ENCODE data around the gene CDC42EP2. TPM values are rescaled to one million over a fixed set of nuclear protein-coding genes. Genes with fewer than 3 reads are reported as not detected.

Gene CDC42EP2
- total RNA-seq, 1 donor from 2014 or later: 37.7 TPM

GRCh38 chr11:65298131-65298535, 16.5 kb upstream of the CDC42EP2 start:
- TF ChIP-seq CTCF (IDR thresholded peaks at IDR 0.05; ENCODE audit: unreplicated experiment): no peak
- Mint-ChIP-seq H3K9me3 (ENCODE audit: unreplicated experiment) (no peaks in the 10 kb centered on the region), H3K36me3 (ENCODE audit: low read depth, unreplicated experiment) (peaks cover 29% of the 10 kb centered on the region), H3K4me1 (ENCODE audit: unreplicated experiment) (peaks cover 7% of the 10 kb centered on the region), H3K27ac (ENCODE audit: unreplicated experiment) (no peak overlapping the region), H3K4me3 (ENCODE audit: unreplicated experiment) (no peak overlapping the region), H3K27me3 (ENCODE audit: unreplicated experiment) (peaks cover 7% of the 10 kb centered on the region)
- no peak for DNase-seq (ENCODE audit: low spot score)

DNA sequence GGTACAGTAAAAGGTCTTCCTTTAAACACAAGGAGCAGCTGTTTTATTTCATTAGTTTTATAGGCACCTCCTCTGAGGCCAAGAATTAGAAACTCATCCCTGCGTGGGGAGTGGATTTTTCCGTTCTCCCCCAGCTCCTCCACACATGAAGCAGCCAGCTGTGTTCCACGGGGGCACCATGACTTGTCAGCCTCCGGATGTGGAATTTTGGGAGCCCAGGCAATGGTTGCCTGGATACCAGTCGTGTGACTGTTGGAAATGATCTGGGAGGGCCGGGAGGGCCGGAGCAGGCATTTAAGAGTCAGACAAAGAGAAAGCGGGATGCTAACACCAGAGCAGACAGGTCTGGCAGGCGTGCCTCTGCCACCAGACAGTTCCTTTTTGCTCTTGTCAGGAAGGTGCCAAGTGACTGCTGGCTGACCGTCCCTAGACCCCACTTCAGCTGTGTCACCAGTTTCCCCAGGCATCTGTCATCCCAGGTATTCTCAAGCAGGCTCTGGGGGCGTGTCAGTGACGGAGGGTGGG, 15.9 kb upstream of the CDC42EP2 start:
- peaks cover 7% of the 10 kb centered on the region for H3K4me1 Mint-ChIP-seq (ENCODE audit: unreplicated experiment)
- no peak for DNase-seq (ENCODE audit: low spot score)
- H3K27ac Mint-ChIP-seq (ENCODE audit: unreplicated experiment): no peak overlapping the region
- no peak overlapping the region for H3K4me3 Mint-ChIP-seq (ENCODE audit: unreplicated experiment)
- peaks cover 26% of the 10 kb centered on the region for H3K36me3 Mint-ChIP-seq (ENCODE audit: low read depth, unreplicated experiment)
- no peaks in the 10 kb centered on the region for H3K9me3 Mint-ChIP-seq (ENCODE audit: unreplicated experiment)
- TF ChIP-seq CTCF (IDR thresholded peaks at IDR 0.05; ENCODE audit: unreplicated experiment): no peak
- H3K27me3 Mint-ChIP-seq (ENCODE audit: unreplicated experiment): peaks cover 5% of the 10 kb centered on the region

DNA sequence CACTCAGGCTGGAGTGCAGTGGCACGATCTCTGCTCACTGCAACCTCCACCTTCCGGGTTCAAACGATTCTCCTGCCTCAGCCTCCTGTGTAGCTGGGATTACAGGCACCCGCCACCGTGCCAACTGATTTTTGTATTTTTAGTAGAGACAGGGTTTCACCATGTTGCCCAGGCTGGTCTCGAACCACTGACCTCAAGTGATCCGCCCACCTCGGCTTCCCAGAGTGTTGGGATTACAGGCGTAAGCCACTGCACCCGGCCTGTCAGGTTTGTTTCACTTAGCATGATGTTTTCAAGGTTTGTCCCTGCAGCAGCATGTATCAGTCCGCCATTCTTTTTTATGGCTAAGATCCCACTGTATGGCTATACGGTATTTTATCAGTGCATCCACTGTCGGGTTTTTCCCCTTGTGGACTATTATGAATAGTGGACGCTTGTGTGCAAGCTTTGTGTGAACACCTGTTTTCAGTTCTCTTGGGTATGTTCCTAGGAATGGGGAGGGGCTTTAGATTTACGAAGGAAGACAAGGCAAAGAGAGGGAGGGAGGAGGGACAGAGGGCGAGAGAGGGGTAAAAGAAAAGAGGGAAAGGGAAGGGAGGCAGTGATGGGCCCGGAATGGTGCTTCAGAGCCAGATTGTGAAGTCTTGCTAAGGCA, 13.9 kb upstream of the CDC42EP2 start:
- H3K36me3 Mint-ChIP-seq (ENCODE audit: low read depth, unreplicated experiment): peaks cover 9% of the 10 kb centered on the region
- no peak overlapping the region for H3K4me3 Mint-ChIP-seq (ENCODE audit: unreplicated experiment)
- H3K27me3 Mint-ChIP-seq (ENCODE audit: unreplicated experiment): peaks cover 5% of the 10 kb centered on the region

GRCh38 chr11:65301491-65302329, 13.0 kb upstream of the CDC42EP2 start:
- Mint-ChIP-seq H3K4me1 (ENCODE audit: unreplicated experiment) (peaks cover 7% of the 10 kb centered on the region), H3K27ac (ENCODE audit: unreplicated experiment) (no peak overlapping the region), H3K9me3 (ENCODE audit: unreplicated experiment) (no peaks in the 10 kb centered on the region), H3K4me3 (ENCODE audit: unreplicated experiment) (no peak overlapping the region), H3K27me3 (ENCODE audit: unreplicated experiment) (peaks cover 5% of the 10 kb centered on the region), H3K36me3 (ENCODE audit: low read depth, unreplicated experiment) (peaks cover 3% of the 10 kb centered on the region)
- DNase-seq (ENCODE audit: low spot score): peak; percentile 68
- TF ChIP-seq CTCF (IDR thresholded peaks at IDR 0.05; ENCODE audit: unreplicated experiment): no peak

More for the DNA sequence above, 13.9 kb upstream of the CDC42EP2 start:
- Mint-ChIP-seq H3K4me1 (ENCODE audit: unreplicated experiment) (peaks cover 7% of the 10 kb centered on the region), H3K9me3 (ENCODE audit: unreplicated experiment) (no peaks in the 10 kb centered on the region), H3K27ac (ENCODE audit: unreplicated experiment) (no peak overlapping the region)
- DNase-seq (ENCODE audit: low spot score): no peak
- TF ChIP-seq CTCF (IDR thresholded peaks at IDR 0.05; ENCODE audit: unreplicated experiment): no peak
